Measurements from ENCODE around the gene PCCA.
"Not testable (repeated sequence)": the region's sequence is repeated elsewhere in the genome, so short reads cannot be mapped to it uniquely, and the experiment has no call there.

PCCA gene

DNA sequence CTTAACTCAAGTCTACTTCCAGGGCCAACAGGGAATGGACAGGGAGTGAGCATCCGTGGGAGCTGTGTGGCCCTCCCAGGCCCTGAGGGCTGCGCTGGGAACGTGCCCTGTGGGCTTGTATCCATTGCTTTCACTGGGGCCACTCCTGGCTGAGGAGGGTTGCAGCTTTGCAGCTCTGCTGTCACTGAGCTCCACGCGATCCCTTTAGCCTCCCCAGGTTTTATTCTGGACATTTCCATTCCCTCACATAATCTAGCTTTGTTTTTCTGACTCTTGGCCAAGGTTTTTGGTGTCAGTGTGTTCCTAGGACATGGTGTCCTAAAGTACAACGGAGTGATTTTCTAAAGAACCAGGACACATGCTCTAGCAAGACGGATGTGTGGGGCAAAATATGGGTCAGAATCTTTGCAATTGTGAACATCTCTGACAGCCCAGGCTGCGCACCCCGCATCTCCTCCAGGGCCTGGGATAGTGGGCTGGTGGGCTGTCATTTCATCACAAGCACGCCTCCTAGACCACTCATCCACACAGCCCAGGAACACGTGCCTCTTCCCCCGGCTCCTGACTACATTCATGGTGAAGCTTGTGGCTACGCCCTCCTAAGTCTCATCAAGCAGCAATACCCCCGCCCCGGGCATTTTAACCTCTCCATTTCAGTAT lies 471.7 kb downstream of the PCCA start:
- DNase-seq, result no peak

DNA sequence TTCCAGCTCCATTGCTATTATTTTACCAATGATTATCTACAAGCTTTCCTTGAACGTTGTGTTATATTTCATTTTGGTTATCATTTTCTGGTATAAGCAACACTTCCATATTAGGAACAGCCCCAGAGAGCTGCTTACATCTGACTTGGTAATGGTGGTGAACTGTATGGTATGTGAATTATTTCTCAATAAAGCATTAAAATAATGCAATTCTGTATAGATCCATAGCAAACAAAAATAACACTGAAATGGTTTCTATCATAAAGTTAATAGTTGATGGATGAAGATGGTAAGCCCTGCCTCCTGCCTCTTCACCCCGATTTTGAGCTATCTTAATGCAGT lies 472.2 kb downstream of the PCCA start:
- DNase-seq, result no peak

DNA sequence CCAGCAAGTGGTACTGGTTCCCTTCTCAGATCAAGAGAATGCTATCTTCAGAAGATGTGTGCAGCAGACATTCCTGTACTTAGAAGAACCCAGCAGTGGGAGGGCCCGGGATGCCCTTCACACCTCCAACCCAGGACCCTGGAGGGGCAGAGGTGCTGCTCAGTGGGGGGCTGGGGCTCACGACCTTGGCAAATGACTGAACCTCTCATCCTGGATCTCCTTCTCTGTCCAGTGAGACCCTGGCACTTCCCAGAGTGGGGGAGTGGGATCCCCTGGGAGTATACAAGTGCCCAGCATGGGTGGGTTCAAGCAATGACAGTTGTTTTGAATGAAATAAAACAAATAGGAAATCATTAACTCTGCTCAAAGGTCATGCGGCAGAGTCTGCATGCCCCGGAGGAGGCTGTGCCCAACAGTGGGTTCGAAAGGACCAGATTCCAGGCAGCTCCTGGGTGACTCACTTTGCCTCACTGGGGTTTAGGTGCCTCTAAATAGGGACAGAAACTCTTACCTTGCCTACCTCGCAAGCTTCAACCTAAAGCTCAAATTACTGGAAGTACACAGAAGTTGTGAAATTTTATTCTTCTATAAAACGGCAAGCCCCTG lies 472.8 kb downstream of the PCCA start:
- no peak for DNase-seq

DNA sequence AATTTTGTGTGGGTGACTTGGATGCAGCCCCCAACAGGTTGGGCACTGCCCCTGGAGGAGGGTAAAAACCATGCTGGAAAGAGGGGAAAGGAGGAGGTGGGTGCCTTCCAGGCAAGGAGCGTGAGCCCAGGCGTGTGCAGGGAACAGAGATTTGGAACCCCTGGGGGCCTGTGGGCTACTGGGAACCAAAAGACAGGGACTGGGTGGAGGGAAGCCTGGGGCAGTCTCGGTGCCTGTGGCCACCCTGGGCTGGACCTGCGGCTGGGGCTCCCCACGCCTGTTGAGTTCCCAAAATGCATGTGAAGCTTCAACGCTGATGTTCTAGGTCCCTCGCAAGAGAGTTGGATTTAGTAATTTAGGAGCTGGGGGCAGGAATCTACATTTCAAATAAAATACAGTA lies 474.9 kb downstream of the PCCA start:
- no peak for DNase-seq

DNA sequence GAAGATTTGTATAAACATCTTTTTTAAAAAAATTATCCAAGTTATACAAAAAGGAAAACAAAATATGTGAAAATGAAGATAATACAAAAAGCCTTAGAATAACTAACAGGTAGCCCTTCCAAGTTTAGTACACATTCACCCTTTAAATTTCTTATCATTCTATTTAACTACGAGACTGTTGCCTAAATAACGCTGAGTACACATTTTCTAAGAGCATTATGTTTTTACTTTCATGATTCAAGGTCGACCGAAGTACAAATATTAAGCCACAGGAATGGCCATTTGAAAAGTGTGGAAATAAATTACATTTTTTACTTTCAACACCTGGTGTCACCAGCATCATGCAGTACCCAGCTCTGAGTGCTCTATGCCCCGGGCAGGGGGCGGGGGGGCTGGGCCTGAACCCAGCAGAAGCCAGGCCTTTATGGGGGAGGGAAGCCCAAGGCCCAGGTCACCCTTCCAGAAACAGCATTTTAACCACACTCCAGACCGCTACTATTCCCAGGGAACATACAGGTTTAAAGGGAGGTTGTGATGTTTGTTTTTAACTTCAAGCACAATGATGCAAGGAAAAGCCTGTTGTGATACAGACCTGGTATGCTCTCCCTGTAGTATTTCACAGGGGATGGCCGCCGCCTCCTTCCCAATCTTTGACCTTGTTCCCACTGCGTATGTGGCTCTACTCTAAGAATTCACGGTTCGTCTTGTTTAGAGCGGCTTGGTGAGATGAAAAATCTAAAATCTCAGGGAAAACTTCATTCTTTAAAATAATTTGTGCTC lies 475.7 kb downstream of the PCCA start:
- DNase-seq, result no peak

DNA sequence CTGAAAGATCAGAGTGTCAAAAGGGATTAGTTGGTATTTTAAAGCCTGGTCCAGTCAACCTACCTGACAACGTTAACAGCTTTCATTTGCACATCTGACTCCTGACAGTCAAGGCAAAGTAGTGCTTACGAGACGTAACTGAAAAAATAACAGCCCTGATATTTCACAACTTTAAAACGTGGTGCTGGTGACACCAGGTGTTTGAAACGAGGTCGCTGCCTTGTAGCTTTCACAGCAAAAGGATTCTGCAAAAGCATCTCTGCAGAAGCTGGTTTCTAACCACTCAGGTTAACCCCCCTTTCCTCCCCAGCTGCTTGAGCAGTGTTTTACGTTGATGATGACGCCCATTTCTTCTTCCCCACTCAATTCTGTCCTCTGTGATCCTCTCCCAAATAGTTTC lies 476.4 kb downstream of the PCCA start:
- DNase-seq, result no peak

DNA sequence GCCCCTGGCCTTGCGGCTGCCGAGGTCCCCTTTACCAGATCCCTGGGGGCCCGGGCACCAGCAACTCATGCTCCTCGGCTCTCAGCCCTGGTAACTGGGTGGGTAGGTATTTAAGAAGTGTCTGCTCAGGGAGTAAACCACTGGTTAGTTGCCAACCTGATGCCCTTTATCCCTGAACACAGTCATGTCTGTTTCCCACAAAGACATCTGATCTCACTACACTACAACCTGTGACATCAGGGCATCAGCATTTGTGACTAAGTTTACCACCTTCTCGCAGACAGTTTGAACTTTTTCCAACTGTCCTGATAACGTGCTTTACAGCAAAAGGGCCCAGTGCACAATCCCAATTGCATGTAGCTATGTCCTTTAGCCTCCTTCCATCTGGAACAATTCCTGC lies 477.6 kb downstream of the PCCA start:
- no peak for DNase-seq

DNA sequence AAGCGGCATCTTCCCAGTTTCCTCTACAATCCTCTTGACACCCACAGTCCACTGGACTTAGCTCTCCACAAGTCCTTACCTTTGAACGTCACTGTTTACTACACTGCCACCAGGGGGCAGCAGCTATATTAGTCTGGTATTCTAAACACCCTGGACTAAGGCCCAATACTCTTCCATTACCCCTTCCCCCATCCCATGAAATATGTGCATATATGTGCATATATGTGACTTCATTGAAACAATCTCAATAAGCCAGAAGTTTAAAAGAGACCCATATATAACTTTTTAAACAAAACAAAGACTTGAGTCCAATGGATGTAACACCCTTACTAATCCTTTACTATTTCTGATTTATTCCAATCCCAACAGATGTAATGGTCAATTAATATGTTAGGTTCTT lies 484.2 kb downstream of the PCCA start:
- peak; percentile 50 to 68 for DNase-seq

DNA sequence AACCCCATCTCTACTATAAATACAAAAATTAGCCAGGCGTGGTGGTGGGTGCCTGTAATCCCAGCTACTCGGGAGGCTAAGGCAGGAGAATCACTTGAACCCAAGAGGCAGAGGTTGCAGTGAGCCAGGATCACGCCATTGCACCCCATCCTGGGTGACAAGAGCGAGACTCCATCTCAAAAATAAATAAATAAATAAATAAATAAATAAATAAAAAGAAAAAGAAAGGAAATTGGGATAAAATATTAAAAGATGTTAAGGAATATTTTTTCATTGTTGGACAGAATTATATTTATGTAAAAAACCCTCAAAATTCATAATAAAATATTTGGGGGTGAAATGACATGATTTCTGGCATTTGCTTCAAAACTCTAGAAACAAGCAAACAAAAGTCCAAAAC lies 488.3 kb downstream of the PCCA start:
- DNase-seq, result not testable (repeated sequence)

Measured in NCI-H446 (cell line).